NCI-H2107 (cell line): Measurements from ENCODE around the gene FRYL.
"Not testable (repeated sequence)": the region's sequence is repeated elsewhere in the genome, so short reads cannot be mapped to it uniquely, and the experiment has no call there.

ENCODE experiments used
- DNase-seq: peaks from one replicate; lab custom pipeline; 2025; lab: John Stamatoyannopoulos, UW

FRYL gene

DNA sequence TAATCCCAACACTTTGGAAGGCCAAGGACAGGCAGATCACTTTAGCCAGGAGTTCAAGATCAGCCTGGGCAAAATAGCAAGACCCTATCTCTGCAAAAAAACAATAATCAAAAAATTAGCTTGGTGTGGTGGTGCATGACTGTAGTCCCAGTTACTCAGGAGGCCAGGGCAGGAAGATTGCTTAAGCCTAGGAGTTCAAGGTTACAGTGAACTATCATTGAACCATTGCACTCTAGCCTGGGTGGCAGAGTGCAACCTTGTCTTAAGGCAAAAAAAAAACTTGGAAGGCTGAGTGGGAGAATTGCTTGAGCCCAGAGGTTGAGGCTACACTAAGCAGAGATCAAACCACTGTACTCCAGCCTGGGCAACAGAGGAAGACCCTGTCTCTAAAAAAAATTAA, 5.2 kb upstream of the FRYL start:
- no peak for DNase-seq

DNA sequence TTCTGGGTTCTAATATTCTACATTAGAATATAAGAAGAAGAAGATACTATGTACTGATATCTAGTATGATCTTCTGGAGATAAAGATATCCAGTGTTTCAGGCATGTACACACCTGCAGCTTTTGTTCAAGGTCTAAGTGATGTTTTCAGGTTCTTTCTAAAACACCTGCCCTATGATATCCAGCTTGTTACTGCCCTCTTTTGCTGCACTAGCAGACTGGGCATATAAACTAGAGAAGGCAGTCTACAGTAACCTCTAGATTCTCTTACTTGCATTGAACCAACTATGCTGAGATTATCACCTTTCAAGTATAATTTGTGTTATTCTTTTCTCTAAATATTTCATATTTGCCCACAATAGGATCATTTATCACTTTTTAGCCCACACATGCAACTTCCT, 1.9 kb upstream of the FRYL start:
- no peak for DNase-seq

DNA sequence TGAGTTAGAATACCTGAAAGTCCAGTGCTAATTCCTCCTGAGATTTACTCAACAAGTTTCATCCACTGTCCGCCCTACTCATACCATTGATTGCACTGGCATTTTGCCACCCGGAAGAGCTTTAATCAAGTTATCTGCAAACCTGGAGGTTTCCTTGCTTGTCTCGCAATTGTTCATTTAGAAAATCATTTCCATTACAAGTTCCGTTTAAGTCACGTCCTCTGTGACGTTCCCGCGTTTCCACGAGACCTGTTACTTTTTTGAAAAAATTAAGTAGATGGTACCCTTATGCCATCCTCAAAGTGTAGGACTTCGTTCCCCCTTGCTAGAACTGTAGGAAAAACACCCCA, 761 bp upstream of the FRYL start:
- DNase-seq, result no peak

DNA sequence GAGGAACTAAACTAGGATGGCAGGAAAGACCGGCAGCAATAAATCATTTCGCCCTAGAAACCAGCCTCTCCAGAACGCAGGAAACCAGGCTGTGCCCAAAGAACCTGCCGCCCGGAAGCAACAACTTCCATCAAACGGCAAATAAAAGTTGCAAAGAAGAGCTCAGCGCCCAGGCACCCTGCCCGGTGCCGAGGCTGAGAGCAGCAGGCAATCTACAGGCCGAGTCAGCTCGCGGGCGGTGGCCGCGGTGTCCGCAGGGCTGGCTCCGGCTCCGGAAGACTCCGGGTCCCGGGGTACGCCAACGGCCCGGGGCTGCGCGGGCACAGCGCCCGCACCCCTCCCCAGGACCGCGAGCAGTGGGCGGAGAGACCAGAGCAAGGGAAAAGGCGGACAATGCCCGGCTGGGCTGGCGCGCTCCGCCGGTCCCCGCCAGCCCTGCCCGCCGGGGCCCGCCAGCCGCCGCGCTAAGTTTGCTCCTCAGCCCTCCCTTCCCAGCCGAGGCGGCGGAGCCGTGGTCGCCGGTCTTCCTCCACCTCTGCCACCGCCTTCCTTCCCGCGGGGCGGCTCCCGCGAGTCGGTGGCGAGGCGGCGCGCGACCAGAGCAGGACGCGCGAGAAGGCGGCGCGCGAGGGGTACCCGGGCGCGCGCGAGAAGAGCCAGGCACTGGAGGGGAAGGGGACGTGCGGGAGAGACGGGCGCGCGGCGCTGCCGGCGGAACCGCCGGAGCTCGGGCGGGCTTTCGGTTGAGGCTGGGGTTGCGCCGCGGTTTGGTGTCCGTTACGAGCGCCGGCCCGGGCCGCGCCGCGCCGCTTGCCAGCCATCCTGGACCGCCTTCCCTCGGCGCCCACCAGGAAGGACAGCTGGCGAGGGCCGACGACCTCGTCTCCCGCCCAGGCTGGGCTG, 733 bp downstream of the FRYL start:
- peak; percentile 3 for DNase-seq

DNA sequence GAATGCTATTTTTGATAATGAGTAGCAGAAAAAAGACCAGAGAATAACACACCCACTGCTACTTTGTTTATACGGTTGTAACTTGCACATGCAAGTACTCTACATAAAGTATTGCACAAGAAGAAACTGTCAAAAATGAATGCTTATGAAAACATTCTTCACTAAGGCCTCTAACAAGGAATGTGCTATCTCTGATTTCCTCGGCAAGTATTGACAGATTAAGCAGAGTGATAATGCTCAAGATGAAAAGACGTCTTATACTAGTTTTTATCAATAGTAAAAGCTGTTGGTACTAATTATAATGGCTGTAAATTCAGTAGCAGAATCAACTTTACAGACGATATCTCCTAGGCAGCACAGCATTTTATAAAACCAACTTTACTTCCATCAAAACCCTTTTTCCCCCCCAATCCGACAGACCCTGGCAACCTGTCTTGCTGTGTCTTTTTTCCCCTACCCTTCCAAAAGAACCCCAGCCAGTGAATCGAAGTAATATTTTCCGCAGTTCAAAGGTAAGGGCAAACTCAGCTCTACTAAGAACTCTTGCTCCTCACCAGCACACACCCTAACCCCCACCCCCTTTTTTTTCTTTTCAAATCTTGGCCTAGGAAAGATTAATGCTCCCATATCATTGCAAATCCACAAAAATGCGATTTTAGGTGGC, 1.5 kb downstream of the FRYL start:
- DNase-seq, result no peak

DNA sequence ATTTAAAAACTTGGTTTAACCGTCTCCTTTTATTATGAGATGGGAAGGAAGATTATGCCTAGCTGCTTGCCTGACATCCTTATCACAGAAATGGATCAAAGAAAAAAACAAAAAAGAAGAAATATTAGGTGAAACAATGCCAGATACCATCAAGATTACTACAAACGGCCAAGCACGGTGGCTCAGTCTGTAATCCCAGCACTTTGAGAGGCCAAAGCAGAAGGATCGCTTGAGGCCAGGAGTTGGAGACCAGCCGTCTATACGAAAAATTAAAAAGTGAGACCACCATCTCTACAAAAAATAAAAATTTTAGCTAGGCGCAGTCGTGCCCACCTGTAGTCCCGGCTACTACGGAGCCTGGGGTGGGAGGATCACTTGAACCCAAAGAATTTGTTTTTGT, 2.3 kb downstream of the FRYL start:
- DNase-seq, result no peak

DNA sequence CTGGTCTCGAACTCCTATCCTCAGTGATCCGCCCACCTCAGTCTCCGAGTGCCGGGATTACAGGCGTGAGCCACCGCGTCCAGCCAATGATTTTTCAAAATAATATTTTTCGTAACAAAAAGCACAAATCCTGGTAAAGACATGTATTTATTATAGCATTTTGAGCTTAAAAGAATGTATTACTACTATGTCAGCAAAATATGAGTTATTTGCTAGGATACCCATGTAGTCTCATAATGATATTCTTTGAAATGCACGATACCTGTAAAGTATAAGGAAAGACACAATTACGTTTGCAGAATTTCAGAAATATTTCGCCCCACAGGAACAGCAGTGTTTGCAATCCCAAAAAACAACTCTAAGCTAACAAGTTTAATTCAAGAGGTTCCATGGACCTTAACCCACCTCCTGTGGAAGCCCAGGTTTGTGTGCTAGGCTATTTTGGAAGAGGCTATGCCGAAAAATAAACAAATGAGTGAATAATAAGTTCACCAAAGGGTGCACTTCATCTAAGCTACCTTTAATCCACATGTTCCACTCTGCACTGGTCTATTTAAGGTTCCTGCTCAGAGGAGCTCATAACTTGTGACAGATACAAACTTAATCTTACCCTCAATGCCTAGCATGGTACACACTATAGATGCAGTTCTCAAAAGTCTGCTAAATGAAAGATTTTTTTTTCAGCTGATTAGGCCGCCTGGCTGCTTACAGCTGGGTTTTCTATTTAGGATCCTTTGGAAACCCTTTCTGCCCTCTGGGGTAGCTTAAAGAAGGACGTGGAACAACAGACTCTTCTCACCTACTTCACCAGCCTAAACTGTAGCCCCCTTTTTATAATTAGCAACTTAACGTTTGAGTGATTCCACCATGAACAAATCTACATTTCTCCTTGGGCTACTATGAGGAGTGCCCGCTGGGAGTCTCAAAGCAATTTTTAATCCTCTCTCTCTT, 5.0 kb downstream of the FRYL start:
- no peak for DNase-seq

DNA sequence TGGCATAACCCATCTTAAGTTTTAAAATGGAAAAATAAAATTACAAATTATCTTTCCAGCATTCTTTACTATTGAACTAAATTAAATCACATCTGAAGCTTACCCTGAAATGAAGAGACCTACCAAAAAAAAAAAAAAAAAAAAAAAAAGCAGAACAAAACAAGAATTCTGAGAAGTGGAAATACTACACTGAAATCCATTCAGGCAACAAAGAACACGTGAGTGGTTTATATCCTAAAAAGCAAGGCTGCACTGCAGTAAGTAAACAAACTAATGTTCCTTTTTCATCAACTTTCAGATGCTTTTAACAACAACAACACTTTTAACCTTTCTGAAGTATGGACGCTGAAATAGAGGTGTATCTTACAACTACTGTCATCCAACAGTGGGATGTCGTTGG, 7.5 kb downstream of the FRYL start:
- no peak for DNase-seq

DNA sequence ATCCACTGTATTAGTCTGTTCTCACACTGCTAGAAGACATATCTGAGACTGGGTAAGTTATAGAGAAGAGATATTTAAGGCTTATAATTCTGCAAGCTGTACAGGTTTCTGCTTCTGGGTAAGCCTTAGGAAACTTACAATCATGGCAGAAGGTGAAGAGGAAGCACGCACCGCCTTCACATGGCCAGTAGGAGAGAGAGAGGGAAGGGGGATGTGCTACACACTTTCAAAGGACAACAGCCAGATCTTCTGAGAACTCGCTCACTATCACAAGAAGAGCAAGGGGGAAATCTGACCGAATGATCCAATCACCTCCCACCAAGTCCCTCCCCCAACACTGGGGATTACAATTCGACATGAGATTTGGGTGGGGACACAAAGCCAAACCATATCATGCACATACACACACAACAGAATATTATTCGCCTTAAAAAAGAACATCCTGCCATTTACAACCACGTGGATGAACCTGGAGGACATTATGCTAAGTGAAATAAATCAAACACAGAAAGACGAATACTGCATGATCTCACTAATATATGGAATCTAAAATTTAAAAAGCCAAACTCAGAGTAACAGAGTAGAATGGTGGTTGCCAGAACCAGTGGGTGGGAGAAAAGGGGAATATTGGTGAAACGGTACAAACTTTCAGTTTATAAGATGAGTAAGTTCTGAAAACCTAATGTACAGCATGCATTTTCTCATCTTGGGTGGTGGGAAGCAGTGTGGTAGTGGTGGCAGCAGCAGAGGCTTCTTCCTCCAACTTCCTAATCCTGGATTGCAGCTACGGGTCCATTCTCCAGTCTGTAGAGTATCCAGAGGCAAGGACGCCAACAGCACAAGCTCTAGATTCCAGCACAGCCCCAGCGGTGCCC, 12.8 kb downstream of the FRYL start:
- no peak for DNase-seq

DNA sequence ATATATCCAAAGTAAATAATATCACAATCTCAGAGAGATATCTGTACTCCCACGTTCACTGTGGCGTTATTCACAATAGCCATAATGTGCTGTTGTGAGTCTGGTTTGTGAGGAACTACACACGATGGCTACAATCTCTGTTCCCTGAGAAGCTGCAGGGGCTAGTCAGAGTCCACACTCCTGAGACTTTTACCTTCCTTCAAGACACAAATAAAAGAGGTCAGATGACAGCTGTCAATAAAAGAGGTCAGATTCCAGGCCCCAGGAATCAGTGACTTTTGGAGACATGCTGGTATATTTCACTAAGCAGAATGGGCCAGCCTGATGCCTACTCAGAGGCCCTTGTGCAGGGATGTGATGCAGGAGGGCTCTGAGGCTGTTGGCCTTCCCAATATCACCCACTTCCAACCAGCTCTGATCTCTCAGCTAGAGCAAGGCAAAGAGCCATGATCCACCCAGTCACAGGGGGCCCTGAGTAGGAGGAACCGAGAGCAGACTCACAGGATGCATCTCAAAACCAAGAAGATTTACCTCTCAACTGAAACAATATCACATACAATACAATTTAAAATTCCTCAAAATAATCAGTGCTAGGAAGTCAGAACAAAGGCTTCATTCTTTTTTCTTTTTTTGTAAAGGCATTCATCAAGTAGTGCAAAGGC, 13.8 kb downstream of the FRYL start:
- DNase-seq, result no peak

DNA sequence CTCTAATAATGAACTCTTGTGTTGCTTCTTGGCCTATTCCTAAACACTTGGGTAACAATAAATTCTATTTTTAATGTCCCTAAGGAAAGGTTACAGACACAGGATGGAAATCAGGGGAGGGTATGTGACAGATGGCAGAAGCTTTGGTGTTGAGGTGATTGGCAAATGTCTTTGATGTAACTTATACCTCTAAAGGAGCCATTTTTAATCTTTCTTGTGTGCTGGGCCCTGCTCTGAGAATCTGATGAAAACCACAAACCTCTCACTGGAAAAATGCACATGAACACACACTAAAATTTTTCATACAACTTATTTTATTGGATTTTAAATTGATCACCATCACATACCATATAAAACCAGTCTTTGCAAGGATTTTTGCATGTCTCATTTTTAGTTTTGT, 17.7 kb downstream of the FRYL start:
- no peak for DNase-seq

DNA sequence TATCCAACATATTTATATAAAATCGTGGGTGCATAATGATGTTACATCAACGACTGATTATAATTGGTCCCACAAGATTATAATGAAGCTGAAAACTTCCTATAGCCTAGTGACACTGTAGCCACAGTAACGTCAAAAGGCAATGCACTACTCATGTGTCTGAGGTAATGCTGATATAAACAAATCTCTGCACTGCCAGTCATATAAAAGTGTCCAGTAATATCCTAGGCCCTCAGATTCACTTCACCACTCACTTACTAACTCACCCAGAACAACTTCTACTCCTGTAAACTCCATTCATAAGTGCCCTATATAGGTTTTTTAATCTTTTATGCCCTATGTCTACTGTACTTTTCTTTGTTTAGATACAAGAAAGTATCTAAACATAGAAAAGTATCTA, 18.8 kb downstream of the FRYL start:
- DNase-seq, result no peak

DNA sequence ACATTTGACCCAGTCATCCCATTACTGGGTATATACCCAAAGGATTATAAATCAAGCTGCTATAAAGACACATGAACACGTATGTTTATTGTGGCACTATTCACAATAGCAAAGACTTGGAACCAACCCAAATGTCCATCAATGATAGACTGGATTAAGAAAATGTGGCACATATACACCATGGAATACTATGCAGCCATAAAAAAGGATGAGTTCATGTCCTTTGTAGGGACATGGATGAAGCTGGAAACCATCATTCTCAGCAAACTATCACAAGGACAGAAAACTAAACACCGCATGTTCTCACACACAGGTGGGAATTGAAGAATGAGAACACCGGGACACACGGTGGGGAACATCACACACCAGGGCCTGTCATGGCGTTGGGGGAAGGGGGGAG, 21.4 kb downstream of the FRYL start:
- not testable (repeated sequence) for DNase-seq

DNA sequence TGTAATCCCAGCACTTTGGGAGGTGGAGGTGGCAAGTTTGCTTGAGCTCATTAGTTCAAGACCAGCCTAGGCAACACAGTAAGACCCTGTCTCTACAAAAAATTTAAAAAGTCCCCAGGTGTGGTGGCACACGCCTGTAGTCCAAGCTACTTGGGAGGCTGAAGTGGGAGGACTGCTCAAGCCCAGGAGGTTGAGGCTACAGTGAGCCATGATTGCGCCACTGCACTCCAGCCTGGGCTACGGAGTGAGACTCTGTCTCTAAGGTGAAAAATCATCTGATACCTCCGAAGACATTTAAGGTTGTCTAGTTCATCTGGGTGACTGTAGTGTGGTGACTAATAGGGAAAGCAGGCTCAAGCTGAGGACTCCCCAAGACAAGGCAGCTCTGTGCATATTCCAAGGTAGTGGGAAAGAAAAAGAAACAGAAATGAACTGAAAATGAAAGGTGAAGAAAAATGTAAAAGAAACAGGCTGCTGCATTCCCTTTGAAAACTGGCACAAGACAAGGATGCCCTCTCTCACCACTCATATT, 23.3 kb downstream of the FRYL start:
- no peak for DNase-seq

DNA sequence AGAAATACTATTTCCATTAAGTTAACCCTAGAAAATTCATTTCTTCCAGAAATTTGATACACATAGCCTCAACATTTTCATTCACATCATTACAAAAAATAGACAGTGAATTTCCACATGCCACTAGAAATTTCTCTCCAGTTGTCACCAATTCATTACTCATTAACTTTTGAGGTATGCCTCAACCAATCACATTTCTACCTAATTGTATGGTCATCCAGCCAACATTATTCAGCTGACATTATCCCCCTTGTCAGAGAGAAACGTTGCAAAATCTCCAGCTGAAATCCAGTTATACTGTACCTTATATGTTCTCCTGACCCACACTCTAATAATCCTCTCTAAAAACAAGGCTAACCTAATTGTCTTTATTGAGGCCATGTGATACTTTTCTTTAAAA, 24.8 kb downstream of the FRYL start:
- no peak for DNase-seq

DNA sequence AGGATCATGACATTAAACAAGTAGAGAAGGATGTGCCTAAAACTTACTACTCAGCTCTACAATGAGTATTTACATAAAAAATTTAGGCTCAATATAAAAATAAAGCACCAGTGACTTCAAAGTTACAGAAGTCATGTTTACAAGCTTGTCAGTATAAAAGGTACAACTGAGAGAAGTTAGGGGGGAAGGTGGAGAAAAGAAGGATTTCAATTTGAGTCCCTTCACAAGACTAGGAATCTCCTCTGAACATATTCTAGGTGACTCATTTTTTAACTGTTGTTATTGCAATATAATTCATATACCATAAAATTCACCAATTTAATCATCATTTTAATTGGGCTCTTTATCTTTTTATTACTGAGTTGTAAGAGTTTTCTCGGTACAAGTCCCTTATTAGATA, 26.9 kb downstream of the FRYL start:
- DNase-seq, result no peak

DNA sequence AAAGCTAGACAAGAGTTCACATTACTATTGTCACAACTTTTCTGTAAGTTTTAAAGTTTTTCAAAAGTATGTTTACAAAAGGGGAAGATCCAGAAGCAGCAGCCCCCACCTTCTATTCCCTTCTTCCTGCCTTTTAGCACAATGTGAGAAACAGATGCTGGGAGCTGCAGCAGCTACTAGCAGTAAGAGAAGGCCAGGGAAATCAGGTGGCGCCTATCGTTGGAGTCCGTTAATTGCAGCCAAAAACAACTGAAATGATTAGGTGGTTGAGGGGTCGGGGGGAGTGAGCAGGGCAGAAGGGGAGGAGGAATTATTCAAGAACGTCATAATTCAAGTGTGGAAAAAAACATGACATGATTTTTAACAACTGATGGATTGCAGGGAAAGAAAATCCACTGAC, 27.4 kb downstream of the FRYL start:
- no peak for DNase-seq

DNA sequence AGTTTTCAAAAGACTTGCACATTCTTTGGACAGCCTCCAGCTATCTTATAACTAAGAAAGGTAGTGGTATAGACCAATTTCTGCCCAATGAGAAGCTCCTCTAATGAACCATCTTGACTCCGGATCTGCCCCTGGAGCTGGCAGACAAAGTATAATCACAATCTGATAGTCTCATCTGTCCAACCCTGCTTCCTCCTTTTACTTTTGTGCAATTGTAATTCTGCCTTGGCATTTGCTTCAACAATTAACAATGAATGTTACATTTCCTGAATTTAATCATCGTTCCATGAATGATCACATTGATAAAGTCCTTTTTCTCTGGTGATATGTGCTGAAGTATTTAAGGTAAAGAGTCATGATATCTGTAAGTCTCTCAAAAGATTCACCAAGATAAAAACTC, 27.8 kb downstream of the FRYL start:
- DNase-seq, result no peak

DNA sequence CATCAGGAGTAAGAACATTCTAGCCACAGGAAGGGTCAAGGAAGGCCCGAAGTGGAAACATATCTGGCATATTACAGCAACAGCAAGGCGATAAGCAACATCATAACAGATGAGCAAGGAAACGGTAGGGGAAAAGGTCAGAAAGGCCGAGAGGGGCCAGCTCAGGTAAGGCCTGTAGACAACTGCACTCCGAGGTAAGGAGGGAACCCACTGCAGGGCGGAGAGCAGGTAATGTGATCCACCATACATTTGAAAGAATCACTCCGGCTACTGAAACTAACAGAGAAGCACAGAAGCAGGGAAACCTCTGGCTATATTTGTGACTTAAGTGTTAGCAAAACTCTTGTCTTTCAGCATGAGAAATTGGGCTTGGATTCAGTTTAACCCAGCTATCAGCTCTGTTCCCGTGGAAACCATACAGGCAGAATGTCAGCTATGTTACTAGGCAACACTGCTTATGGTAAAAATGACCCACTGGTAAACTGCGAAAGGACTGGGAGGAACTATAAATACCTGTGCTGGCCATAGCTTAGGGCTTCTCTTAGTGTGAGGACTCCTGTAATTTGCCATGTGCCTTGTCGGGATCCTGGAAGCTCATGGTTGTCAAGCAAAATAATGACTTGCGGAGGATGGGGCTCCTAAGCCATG, 31.0 kb downstream of the FRYL start:
- no peak for DNase-seq

DNA sequence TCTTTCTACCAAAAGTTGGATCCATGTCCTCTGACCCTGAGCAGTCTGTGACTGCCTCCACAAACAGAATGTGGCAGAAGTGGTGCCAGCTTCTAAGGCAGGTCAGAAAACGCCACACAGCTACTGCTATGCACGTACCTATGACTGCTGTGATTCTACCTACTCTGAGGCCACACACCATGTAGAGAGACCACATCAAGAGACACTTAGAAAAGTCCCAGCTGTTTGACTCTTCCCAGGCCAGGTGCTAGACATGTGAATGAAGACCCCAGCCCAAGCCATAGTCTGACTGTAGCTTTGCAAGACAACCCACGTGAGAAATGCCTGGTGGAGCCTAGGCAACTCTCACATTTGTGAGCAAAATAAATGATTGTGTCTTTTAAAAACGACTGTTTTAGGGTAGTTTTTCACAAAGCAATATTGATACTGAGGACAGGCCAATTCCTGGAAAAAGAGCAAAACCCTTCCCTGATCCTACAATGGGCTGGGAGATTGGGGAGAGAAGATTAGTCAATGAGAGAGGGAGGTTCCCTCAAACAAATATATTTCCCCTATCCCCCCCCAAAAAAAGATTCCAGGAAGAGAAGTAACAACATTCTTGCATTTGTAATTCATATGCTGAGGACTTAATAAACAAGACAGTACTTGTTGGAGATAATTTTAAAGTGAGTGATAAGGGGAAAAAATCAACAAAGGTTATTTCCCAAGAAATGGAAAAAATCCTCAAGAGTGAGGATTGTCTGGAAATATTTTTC, 33.3 kb downstream of the FRYL start:
- no peak for DNase-seq
